ENCODE results near the gene BCL11A.

Gene BCL11A

DNA sequence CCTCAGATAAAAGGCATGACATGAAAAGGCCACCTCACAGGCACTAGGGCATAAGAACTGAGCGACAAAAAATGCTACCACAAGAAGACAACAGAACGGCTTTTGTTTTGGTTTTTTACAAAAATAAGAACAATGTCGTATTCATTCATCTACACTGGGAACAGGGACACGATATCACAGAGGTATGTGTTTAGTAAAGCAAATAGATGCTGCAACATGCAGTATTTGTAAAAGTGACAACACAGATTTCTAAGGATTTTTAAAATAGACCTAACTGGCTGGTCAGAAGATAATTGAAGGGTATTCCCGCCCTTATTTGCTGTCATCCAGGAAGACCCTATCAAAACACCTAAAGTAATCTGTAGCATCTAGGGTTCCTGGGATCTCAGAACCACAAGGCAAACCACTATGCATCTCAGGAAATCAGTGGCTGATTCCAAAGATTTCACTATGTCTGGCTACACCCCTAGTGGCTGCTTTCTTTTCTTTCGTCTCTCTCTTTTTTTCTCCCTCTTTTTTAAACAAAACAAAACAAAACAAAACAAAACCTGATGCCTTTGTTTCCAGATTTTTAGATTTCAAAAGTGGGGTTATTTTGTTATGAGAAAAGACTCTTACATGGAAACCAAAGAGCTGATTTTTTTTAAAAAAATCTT lies 97.2 kb downstream of the BCL11A start:
- DNase-seq: no peak

DNA sequence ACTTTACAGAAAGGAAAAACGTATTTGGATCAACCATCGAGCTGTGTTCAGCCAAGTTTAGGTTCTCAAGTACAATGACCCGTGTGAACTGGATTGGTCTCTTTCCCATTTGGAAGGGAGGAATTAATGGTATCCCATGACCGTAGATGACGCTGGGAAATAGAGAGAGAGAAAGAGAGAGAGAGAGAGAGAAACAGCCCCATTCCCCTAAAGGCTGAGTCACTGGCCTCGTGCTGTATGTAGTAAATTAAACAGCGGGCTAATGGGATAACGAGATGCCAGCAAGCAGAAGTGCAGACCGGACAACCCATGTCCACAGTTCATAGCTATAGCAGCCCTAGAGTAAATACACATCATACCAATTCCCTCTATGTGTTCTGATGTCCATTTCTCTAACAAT lies 99.6 kb downstream of the BCL11A start:
- no peak for DNase-seq

DNA sequence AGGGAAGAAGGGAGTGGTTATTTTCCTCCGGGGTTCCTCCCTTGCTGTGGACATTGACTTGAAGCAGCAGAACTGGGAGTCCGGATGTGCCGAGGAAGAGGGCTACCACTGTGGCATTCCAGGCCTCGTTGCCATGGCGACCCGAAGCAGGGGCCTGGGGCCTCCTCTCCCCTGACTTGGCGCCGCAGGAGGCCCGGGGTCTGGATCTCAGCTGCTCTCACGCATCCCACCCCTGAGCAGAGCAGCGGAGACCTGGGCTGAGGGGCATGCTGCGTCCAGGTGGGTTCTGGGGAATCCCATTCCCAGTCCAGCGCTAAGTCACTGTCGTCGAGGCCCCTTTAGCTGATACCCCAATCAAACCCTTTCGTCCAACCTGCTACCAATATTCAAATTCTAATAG lies 100.2 kb downstream of the BCL11A start:
- no peak for DNase-seq

DNA sequence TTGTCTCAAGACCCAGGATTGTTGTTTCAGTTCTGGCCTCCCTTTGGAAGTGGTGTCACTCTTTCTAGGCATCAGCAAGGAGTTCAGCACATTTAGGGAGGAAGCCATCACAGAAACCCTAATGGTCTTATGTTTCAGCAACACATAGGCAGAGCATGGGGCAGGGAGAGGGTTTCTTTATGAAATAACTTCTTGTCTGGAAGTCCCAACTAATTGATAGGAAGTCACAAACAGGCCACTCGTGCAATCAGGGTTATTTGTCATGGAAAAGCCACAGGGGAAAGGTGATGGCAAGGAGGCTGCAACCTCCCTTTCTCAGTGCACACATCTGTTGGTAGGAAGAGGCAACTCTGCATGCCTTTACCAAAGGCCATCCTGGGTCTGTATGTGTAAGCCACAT lies 103.0 kb downstream of the BCL11A start:
- no peak for DNase-seq

DNA sequence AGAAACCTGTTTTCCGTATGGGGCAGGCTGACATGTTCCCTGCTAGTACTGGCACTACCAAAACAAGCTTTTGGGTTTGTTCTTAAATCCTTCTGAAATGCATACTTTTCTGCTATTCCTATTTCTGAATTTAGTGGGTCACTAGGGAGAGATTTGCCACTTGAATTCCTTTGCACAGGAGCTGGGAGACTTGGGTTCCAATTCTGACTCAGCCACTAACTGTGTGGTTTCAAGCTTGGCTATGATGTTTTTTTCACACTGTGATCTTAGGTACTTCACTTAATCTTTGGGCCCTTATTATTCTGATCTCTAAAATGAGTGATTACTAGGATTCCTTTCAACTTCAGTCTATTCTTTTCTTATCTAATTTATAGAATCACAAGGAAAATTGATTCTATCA lies 105.5 kb downstream of the BCL11A start:
- no peak for DNase-seq

DNA sequence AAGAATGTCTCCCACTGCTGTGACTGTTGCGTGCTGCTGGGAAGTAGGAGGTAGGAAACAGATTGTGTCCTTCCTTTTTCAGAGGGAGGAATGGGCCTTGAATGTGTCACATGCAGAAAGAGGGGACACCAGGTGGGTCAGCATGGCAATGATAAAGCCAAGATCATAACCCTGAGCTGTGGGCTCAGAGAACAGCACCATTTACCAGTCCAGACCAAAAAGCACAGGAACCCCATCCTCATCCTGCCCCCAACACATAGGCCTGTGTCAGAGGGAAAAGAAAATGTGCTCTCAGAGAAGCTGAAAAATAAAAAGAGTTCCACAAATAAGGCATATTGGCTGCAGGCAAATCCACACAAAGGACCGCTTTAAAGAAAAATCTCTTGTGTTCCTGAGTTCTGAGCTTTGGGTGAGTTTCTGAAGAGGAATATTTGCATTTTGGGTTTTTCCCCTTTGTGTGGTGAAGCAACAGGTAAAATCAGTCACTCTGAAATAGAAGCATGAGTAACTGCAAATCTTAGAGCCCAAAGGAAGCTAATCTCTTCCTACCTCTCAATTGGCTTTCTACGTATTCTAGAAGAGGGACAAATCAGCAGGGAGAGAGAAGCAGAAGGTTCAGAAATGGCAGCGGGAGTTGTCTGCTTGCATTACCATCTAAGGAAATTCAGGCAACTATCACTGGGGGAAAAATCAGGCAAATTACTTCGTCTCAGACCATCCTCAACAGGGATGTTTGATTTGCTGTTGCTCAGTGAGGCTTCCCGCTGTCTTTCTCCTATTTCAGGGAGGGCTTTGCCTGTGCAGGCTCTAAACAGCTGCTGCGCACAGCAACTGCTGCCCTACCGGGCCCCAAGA lies 106.8 kb downstream of the BCL11A start:
- no peak for DNase-seq

DNA sequence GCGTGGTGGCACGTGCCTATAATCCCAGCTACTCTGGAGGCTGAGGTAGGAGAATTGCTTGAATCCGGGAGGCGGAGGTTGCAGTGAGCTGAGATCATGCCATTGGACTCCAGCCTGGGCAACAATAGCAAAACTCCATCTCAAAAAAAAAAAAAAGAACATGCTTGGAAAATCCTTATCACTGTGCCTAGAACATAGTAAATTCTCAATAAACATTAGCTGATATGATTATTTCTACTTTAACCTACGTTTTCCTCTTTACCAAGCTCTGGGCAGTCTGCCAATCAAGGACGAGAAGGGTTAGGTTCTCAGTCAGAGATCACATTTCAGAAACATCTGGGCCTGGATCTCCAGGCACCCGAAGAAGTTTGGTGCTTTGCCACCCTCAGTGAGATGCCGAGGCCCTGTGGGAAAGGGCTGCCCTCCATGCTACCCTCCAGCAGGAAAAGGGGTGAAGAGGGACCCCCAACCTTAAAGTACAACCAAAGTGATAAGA lies 107.7 kb downstream of the BCL11A start:
- no peak for DNase-seq

DNA sequence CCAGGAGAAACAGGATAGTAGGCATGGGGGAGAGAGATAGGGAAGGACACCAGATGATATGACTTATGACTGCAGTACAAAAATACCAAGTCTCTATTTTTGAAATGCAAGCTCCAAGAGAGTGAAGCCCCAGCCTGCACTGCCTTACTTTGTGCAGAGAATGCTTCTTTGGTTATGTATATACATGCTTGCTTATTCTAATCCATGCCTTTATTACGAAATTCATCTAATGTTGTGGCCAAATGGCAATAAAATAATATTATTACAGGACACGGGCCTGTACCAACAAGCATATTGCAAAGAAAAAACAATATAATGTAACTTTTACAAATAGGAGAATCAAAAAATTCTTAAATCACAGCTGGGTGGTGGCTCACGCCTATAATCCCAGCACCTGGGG lies 110.8 kb downstream of the BCL11A start:
- no peak for DNase-seq

DNA sequence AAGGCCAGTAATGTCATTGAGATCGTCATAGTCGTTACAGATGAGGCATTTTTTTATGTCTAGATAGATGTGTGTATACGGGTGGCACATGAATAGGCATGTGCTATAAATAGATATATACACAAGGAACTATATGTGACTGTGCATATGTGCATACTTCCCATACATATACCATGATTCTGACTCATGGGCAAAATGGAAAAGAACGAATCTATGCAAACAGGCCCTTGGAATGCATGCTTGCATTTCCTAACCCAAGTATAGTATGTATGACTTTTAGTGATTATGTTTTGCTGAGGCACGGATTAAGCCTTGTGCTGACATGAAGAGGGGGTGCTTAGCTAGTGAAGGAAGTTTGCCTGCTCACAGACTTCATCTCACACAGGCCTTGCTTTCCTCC lies 111.7 kb downstream of the BCL11A start:
- no peak for DNase-seq

DNA sequence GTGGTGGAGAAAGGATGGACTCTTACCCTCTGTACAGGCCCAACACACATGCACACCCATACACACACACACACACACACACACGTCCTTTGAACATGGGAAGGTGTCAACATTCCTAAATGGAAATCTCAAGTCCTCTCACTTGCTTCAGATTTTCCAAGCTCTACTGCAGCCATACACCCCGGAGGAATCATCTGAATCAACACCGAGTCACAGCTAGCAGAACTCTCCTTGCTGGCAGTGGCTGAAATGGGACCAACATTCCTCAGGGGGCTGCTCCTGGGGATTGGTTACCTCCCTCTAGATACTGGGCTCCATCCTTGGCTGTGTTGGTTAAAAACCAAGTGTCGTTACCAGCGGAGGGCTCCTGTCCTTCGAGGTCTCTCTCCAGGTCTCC lies 112.7 kb downstream of the BCL11A start:
- DNase-seq: no peak

DNA sequence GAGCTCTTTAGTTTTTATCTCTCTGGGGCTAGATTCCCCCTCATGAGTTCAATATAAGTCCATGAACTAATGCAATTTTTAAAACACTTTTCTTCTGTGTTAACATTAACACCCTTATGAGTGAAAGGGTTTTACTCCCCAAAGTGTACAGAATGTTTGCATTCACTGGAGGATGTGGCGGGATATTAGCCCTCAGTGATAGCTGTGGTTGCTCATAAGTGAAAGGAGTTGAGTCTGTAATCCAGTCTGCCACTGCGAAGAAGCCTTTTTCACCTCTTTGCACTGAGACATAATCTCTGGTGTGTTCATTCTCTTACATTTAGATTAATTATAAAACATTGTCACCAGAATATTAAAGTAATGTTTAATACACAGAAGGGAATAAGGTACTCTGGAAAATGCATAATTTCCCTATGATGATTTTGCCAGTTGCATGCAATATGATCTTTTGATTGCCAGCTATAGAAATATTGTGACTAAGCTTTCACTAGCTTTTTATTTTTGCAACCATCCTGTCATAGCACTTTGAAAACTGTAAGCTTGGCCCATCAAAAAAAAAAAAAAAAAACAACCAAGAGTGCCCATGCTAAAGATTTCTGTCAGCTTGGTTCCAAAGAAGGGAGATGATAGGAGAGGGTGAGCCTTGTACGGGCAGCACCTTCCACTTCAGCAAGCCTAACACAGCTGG lies 113.2 kb downstream of the BCL11A start:
- DNase-seq: no peak

DNA sequence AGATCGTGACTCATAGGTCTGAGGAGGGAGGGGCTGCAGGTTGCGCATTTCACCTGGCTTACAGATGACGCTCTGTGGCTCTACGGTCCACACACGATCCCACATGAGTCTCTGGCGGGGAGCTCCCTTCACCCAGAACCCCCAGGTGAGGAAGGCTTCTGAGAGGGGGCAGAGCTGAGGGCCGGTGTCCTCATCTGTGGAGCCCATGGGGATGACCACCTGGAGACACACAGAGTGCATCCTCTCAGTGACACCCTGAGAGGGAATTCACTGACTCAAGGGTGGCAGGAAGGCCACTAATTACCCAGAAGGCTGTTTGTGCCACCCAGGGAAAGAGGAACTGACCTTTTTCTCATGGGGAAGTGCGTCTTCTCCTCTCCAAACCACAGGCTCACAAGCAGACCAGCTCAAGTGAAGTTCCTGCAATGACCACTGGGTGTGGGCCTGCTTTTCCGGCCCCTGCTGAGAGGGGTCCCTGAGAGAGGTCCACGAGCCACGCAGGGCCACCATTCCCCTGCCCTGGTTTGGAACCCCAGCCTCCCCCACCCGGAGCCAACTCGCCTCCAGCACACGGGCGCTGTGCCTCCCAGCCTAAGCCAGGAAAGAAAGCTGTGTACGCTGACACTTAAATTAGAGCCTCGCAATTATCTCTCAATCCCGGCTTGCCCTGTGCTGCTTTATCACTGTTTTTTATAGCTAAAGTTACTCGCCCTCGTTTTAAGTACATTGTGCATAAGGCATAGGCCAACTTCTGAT lies 114.1 kb downstream of the BCL11A start:
- no peak for DNase-seq

DNA sequence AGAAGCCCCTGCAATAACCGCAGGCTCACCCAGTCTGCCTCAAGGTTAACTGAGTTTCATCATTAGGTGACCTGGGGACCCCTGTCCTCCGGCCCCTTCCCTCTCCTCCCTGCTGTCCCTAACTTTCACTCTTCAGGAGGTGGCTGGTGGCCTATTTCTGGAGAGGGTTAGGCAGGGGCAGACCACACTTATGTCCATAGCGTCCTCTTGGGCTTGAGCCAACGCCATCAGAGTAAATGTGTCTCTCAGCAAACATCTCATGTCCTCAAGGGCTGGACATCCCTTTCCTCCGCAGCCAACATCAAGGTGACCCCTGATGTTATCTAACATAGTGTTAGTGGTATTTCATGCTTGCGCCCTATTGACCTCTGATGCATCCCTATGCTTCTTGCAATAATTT lies 114.8 kb downstream of the BCL11A start:
- DNase-seq: no peak

DNA sequence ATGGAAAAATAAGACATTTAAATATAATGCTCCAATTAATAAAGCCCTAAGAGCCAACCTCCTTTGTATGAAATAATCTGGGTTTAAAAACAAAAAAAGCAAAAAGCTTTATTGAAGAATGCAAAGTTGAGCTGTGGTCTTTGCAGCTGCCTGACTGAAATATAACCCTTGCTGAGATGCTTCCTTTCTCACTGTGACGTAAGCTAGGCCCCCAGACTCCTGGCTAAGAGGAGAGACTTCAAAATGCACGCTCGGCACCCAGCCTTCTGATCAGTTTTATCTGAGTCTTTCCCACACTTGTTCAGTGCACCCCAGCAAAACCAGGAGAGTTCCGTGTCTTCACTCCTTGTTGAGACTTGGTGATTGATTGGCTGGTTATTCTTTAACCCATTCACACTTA lies 115.3 kb downstream of the BCL11A start:
- no peak for DNase-seq

DNA sequence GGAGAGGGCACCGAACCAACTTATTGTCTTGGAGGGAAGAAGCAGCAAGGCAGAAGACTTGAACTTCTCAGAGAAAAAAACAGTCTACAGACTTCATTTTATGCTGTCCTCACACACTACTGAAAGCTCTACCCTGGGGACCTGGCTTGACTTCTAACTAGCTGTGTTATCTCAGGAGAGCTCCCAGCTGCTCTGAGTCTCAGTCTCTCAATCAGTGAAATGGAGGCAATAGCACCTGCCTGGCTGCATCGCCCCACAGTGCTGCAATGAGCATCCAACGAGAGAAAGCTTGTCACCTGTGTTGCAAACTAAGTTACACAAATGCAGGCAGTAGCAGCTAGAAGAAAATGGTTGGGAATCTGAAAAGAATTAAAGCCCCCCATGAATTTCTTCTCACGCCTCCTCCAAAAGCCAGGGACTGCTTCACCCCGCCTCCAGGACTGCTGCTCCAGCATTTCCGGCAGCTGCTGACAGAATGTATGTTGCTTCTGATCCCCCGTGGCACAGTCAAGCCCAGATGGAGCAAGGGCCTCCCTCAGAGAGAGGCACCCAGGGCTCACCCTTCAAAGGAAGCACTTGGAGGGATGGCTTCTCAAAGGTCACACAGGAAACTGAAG lies 116.3 kb downstream of the BCL11A start:
- no peak for DNase-seq

DNA sequence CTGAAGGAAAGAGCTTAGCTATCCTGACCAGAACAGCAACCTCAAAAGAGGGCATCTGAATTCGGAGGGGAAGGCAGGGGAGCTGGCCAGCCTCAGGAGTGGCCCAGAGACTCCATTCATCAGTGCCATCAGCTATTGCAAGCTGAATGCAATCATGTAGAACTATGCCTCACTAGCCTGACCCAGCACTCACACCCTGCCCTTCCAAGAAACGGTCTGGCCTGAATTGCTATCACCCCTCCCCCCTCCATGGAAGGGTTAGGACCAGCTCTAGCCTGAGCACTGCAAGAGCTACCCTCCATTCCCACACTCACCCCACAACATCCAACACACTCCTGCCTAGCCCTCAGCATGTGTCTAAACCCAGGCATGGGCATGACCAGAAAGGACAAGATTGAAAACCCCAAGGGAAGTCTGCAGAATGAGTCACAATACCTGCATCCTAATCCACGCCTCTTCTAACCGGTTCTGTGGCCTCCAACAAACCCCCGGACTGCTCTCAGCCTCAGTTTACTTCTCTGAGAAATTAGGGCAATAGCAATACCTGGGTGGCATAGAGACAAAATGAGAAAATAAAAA lies 120.3 kb downstream of the BCL11A start:
- DNase-seq: no peak

DNA sequence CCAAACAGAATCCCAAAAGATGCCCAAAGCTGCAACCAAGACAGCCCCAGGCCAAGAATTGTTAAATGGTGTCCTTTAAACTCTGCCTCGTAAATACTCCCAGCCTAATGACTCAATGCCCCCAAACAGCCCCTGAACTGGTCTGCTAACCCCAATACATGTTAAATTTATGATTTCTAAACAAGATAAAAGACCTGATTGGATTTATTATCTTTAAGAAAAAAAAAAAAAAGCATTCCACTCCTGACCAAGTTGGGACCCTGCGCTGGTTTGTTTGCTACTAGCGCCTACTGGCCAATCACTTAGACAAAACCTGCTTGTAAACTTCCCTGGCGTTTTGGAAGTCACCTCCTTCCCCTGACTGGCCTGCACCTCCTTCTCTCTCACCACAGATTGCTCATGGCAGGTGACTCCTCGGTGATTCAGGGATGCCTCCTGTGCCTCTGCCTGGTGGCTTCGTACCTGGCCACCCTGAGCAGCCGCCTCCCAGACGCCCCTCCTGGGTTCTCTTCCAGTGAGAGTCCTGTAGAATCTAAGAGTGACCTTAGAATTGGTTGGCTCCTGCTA lies 121.3 kb downstream of the BCL11A start:
- no peak for DNase-seq

DNA sequence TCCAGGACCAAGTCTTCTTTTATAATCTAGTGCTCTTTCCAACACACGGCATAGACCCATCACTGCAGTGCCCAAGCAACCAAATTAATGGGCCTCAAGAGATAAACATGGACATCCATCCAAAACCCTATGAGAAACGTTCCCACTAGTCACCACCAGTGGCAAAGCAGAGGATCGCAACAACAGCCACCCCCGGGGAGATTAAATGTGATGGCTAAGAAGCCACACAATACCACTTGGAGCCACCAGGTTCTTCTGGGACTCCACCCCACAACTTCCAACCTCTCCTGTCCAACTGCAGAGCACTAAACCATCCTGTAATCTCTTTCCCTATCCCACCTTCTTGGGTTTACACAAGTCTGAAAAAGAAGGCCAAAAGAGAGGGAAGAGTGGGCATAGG lies 123.8 kb downstream of the BCL11A start:
- DNase-seq: no peak

DNA sequence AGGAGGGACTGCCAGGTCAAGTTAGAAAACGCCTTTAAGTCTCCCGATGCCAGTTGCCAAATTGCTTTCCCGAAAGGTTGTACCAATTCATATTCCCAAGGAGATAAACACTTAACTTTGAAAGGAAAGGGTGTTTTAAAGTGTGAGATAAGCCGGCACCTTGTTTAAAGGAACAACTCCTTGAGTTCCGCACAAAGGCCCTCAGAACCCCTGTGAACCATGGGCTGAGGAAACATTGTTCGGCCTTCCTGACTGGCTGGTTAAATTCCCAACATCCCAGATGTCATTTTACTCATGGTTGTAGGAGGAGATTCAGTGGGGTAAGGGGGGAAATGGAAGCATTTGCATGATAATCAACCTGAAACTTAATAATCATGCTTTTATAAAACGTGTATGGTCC lies 126.6 kb downstream of the BCL11A start:
- DNase-seq: no peak

DNA sequence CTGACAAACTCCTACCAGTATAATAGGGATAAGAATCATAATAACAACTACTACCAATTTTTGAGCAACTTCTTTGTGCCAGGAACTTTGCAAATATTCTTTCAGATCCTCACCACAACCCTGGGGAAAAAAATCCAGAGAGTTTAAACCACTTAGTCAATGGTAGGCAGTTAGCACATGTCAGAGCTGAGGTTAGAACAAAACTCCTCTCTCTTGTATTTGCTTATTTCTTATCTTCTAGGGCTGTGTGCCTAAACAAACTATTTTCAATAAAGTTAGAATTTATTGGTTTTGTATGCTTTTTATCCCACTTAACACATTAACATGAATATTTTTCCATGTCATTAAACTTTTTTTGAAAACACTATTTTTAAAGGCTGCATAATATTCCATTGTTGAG lies 127.1 kb downstream of the BCL11A start:
- DNase-seq: no peak

DNA sequence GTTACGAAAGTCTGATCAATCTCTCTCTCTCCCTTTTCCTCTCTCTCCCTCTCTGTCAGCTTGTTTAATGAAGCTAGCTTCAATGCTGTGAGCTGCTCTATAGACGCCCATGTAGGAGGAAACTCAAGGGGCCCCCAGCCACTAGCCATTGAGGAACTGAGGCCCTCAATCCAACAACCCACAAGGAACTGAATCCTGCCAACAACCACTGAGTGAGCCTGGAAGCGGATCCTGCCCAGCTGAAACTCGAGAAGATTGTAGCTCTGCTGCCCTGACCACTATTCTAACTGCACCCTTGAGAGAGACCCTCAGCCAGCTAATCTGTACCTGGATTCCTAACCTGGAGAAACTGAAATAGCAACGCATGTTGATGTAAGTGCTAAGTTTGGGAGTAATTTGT lies 129.2 kb downstream of the BCL11A start:
- DNase-seq: no peak

DNA sequence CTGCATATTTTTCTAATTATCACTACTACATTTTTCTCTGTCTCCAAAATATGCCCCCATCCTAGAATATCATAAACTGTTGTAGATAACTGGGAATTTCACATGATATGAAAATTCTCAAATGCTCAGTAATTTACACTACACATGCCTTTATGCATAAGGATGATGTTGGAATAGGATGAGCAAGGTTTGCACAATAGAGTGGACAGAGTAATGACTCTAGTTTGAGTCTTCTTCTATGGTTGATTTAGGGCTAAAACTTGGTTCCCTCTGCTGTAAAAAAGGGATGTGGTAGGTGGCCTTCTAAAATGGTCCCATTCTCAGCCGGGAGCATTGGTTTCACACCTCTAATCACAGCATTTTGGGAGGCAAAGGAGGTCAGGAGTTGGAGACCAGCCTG lies 129.9 kb downstream of the BCL11A start:
- DNase-seq: no peak
